Stimulated activated effector memory CD8-positive, alpha-beta T cell treated with anti-CD3 and anti-CD28 coated beads, Interleukin-12 subunit alpha, Interleukin-12 subunit beta, amount 100 ng/mL, for 72 hours (primary cell): ENCODE data around the gene KLF7.

Experiments
- ATAC-seq: fragments of 150-1000 bp; cut with Tn5 transposase; 2 replicates; pipeline ENCODE4 v1.10.0; 2021
- DNase-seq, 2 donors: peaks; one replicate each; pipeline ENCODE4 v3.0.0; 2021 to 2022; ENCODE audit warnings: low spot score in 2 of 2
- H3K27ac Mint-ChIP-seq: one replicate; pipeline ENCODE4 v1.8.0; 2022; ENCODE audit warnings: mild to moderate bottlenecking, mixed read lengths
- H3K36me3 Mint-ChIP-seq: one replicate; pipeline ENCODE4 v1.8.0; 2022; ENCODE audit warnings: mild to moderate bottlenecking, mixed read lengths
- H3K4me1 Mint-ChIP-seq: one replicate; pipeline ENCODE4 v1.8.0; 2022; ENCODE audit warnings: mixed read lengths
- H3K4me3 Mint-ChIP-seq: one replicate; pipeline ENCODE4 v1.8.0; 2022; ENCODE audit warnings: mild to moderate bottlenecking, mixed read lengths
- H3K9me3 Mint-ChIP-seq: one replicate; pipeline ENCODE4 v1.8.0; 2022; ENCODE audit warnings: mixed read lengths

KLF7 gene

DNA sequence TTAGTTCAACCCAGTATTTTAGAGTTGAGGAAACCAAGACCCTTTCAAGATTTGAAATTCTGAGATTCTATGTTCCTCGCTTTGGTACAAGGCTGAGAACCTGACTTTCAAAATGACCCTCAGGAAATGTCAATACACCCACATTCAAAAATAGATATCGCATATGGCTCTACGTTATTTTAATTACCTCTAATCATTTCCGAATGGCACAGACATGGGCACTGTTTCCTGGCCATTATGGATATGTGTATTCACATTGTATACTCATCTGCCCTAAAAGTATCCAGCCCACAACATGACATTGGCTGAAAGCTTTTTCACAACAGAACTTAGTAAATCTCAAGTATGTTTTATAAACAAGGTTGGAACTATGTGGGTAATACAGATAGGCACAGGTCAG is 6.7 kb downstream of the KLF7 start:
- no peak for ATAC-seq
- H3K36me3 Mint-ChIP-seq = no peaks in the 10 kb centered on the region
- no peak overlapping the region for H3K27ac Mint-ChIP-seq
- no peaks in the 10 kb centered on the region for H3K9me3 Mint-ChIP-seq
- H3K4me1 Mint-ChIP-seq = peaks cover 44% of the 10 kb centered on the region
- no peak overlapping the region for H3K4me3 Mint-ChIP-seq
- DNase-seq = no peak

GRCh38 chr2:207157731-207158130 is 8.0 kb downstream of the KLF7 start:
- H3K27ac Mint-ChIP-seq = no peak overlapping the region
- no peaks in the 10 kb centered on the region for H3K36me3 Mint-ChIP-seq
- no peaks in the 10 kb centered on the region for H3K9me3 Mint-ChIP-seq
- peaks cover 35% of the 10 kb centered on the region for H3K4me1 Mint-ChIP-seq
- ATAC-seq (no peak), DNase-seq (no peak)
- H3K4me3 Mint-ChIP-seq = no peak overlapping the region

GRCh38 chr2:207157162-207157481 is 8.6 kb downstream of the KLF7 start:
- H3K4me3 Mint-ChIP-seq = peak overlapping the region; percentile 19
- no peaks in the 10 kb centered on the region for H3K9me3 Mint-ChIP-seq
- ATAC-seq (no peak), DNase-seq (no peak)
- H3K36me3 Mint-ChIP-seq = no peaks in the 10 kb centered on the region
- H3K27ac Mint-ChIP-seq = peak overlapping the region; percentile 32
- peaks cover 35% of the 10 kb centered on the region for H3K4me1 Mint-ChIP-seq

DNA sequence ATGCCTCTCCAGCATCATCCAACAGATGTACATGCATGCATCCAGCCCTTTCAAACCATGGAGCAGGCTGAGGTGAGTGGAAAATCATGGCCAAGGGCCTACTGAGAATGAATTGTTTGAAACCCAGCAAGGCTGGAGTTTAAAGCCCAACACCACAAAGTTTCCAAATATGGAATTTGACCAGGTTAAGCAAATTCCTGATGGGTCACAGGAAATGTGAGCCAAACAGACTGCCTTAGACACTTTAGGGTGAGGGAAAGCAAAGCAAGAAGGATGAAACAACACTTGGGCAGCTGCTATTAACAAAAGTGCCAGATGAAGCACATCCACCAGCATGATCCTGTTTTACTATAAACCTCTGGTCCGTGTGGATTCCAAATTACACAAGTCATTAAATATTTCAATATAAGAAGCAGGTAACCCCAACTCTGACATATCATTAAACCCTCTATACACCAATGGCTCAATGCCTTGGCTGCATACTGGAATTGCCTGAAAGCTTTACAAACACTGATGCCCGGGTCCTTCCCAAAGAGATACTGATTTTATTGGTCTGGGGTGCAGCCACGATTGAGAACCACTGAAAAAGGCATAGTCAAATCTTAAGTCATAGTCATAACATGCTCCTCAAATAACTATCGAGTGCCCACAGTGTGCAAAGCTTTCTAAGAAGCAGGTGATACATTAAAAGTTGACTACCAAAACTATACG is 9.1 kb downstream of the KLF7 start:
- H3K9me3 Mint-ChIP-seq = no peaks in the 10 kb centered on the region
- H3K27ac Mint-ChIP-seq = peak overlapping the region; percentile 32
- no peak for DNase-seq
- ATAC-seq = peak; percentile 94
- no peaks in the 10 kb centered on the region for H3K36me3 Mint-ChIP-seq
- peaks cover 35% of the 10 kb centered on the region for H3K4me1 Mint-ChIP-seq
- H3K4me3 Mint-ChIP-seq = peak overlapping the region; percentile 19

GRCh38 chr2:207155516-207156444 is 10.0 kb downstream of the KLF7 start:
- DNase-seq (no peak), ATAC-seq (no peak)
- Mint-ChIP-seq H3K4me3 (no peak overlapping the region), H3K4me1 (peaks cover 35% of the 10 kb centered on the region), H3K36me3 (no peaks in the 10 kb centered on the region), H3K27ac (no peak overlapping the region), H3K9me3 (no peaks in the 10 kb centered on the region)

DNA sequence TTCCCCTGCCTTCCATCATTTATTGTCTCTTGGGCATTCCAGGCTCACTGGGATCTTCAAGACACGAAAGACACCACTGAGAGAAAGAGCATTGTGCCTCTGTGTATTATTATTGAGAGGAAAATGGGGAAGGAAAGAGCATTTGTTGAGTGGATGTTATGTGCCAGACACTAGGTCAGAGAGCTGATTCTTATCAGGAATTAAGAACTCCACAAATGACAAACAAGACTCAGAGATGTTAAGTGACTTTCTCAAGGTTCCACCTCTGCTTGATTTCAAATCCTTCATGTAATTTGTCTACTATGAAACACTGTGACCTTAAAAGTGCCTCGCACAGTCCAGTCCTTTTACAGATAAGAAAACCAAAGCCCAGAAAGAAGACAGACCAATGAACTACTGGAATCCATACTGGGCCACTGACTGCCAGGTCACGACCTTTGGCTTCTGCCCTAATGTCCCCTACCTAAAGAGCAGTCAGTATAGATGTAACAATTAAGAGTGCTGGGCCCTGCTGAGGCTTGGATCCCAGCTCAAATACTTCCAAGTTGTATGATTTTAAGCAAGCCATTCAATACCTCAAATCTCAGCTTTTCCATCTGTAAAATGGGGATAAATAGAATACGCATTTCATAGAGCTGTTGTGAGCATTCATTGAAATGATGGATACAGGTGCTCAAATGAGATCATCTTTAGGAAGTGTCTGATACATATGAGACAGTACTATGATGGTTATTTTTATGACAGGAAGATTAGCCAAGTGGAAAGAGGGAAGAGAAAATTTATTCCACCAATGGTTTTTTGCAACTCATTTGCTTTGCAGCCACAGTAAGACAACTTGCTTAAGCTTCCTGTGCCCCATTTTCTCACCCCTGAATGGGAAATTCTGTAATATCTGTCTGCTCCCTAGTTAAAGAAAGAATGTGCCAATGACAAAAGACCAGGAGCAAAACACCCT is 10.9 kb downstream of the KLF7 start:
- peaks cover 41% of the 10 kb centered on the region for H3K4me1 Mint-ChIP-seq
- H3K36me3 Mint-ChIP-seq = no peaks in the 10 kb centered on the region
- H3K27ac Mint-ChIP-seq = no peak overlapping the region
- ATAC-seq (no peak), DNase-seq (no peak)
- H3K9me3 Mint-ChIP-seq = no peaks in the 10 kb centered on the region
- H3K4me3 Mint-ChIP-seq = no peak overlapping the region

DNA sequence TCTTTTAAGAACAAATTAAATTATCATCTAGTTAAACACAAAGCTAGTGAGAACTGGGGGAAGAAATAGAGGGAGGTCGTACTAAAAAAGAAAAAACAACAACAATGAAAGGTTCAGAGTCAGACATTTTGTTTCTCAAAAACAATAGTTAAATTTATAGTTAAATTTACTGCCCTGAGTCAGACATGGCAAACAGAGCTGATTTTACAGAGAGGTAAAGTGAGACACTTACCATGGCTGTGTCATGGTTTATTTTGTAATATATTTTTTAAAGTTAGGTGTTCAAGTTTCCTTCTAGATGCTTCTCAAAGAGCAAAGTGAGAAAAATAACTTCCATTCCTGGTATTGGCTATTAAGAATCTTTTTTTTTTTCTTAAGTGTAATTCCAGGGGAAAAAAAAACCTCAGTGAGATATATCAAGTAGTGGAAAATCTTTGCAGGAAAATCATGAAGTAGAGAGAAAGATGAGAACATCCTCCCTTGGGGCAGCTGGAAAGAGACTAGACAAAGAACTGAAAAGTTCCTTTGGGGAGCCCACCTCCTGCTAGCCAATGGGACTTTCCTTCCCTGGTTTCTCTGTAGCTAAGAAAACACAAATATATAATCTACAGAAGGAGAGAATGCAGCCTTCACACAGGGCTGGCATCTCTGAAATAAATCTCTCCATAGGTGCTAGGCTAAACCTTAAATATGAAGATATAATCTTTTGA is 12.3 kb downstream of the KLF7 start:
- peaks cover 7% of the 10 kb centered on the region for H3K36me3 Mint-ChIP-seq
- ATAC-seq (no peak), DNase-seq (no peak)
- H3K27ac Mint-ChIP-seq = no peak overlapping the region
- H3K4me1 Mint-ChIP-seq = peaks cover 54% of the 10 kb centered on the region
- no peak overlapping the region for H3K4me3 Mint-ChIP-seq
- H3K9me3 Mint-ChIP-seq = no peaks in the 10 kb centered on the region

- Mint-ChIP-seq H3K27ac (no peak overlapping the region), H3K4me1 (peaks cover 37% of the 10 kb centered on the region), H3K9me3 (no peaks in the 10 kb centered on the region), H3K4me3 (no peak overlapping the region), H3K36me3 (peaks cover 7% of the 10 kb centered on the region)
- no peak for DNase-seq
- no peak for ATAC-seq
Observed at GRCh38 chr2:207151048-207151447, 14.7 kb downstream of the KLF7 start.

DNA sequence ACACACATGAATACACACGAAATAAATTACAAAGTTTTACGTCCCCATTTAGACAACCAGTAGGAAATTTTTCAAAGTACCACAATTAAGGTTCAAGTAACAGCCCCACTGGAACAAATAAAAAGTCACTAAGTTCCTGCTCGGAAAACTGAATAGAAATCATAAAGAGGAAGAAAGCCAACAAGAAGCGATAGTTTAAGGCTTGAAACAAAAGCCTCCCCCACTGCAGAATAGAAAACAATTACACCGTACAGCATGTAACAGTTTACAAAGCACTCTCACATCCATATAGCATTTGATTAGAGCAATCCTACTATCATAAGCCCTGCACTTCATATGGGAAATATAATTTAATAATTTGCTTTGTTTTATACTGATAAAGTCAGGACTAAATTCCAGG is 15.5 kb downstream of the KLF7 start:
- no peak for DNase-seq
- no peak overlapping the region for H3K27ac Mint-ChIP-seq
- H3K4me3 Mint-ChIP-seq = no peak overlapping the region
- no peak for ATAC-seq
- H3K36me3 Mint-ChIP-seq = peaks cover 7% of the 10 kb centered on the region
- H3K4me1 Mint-ChIP-seq = peaks cover 34% of the 10 kb centered on the region
- H3K9me3 Mint-ChIP-seq = no peaks in the 10 kb centered on the region

DNA sequence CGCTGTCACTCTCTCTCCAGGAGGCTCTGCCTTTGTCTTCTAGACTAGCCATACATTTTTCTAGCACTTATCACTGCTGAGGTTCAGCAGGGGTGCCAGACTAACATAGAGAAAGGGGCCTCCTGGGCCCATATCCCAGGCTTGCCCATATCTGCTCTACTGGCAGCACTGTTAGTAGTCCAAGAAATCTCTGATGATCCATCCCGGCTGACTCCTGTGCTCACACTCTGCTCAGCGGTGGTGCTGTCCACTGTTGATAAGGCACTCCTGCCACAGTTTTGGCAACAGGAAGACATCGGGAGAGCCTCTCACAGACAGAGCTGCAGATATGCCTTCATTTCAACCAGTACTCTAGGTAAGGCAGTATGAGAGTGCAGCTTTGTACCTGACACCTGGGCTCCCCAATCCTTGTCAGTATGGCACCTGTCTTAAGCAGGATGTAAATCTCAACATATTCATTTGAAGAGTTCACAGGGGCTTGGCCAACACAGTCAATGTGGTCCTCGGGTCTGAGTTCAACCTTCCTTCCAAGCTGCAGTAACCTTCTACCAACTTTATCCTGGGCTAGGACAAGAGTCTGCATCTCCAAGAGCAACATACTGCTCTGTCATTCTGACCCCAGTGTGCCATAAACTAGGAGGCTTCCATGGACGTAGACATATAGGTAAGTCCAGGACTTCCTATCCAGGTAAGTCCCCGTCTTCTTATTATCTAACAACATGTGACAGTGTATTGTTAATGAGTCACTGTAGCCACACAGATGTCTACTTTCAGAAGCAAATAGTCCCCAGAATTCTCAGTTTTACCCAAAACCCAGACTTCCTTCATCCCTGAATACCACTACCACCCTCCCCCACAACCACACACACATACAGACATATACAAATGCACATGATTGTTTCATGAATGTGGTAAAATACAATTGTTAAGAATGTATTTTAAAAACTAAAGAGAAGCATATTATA is 16.2 kb downstream of the KLF7 start:
- peaks cover 28% of the 10 kb centered on the region for H3K4me1 Mint-ChIP-seq
- H3K27ac Mint-ChIP-seq = no peak overlapping the region
- H3K9me3 Mint-ChIP-seq = no peaks in the 10 kb centered on the region
- no peak overlapping the region for H3K4me3 Mint-ChIP-seq
- peaks cover 7% of the 10 kb centered on the region for H3K36me3 Mint-ChIP-seq
- ATAC-seq (peak; percentile 67), DNase-seq (no peak)

DNA sequence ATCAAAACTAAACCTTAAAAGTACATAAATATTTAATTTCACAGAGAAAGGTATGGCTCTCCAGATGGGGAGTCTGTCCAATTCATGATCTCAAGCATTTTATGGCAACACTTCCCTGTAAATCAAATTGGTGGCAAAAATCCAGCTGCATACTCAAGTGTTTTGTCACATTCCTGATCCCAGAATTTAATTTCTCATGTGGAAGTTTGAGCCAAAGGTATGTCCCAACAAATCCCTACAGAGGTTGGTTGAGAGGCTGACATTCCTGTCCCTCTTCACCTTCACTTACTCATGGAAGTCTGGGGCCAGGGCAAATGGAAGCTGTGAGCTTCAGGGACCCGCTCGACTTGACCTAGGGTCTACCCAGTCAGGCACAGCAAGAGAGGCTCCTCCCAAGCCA is 17.7 kb downstream of the KLF7 start:
- ATAC-seq = no peak
- Mint-ChIP-seq H3K4me1 (peaks cover 36% of the 10 kb centered on the region), H3K9me3 (no peaks in the 10 kb centered on the region), H3K27ac (no peak overlapping the region), H3K4me3 (no peak overlapping the region), H3K36me3 (peaks cover 7% of the 10 kb centered on the region)
- DNase-seq = no peak

DNA sequence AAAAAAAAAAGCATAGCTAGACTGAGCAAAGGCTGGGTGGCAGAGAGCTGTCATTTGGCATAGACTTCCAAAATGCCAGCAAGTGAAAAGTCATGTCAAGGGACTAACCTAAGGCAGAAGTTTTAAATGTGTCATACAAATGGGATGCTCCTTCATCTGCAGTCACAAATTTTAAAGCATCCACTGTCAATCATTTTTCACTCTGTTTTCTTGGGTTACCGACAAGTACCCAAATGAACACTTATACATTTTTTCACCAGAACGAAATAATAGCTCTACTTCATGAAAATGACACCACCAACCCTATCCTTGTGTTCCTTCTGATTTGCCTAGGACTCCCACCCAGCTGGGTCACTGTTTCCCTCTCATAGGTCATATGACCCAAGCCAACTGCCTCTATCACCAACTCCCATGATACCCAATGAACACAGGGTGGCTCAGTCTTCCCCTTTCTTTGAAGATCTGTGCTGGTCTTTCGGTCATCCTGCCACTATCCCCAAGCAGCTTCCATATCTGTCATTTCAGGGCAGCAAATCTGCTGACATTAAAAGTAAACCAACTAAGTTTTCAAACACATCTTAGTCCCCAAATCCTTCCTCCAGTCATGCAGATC is 21.5 kb downstream of the KLF7 start:
- ATAC-seq (no peak), DNase-seq (no peak)
- Mint-ChIP-seq H3K9me3 (no peaks in the 10 kb centered on the region), H3K4me1 (peaks cover 33% of the 10 kb centered on the region), H3K36me3 (peaks cover 7% of the 10 kb centered on the region), H3K27ac (peak overlapping the region; percentile 52), H3K4me3 (peak overlapping the region; percentile 32)
